HCT116 (cell line): ENCODE data around the gene EMD. TPM values are rescaled to one million over a fixed set of nuclear protein-coding genes. Genes with fewer than 3 reads are reported as not detected.

Source experiments
- ATAC-seq: fragments of 200-7000 bp; cut with Tn5 transposase; 2 replicates; pipeline ENCODE4 v1.9.1; 2020; ENCODE audit warnings: mild to moderate bottlenecking, moderate library complexity
- BruUV-seq: library from RNA; stranded (reverse); fragments of 400-500 nt; replicated peaks from 2 replicates; lab custom pipeline; 2021; lab: Mats Ljungman, UMichigan
- CTCF ChIA-PET: fragments of 300-600 bp; sonication (Branson Sonifier 250); formaldehyde crosslinking; loops from one replicate; lab custom pipeline; 2021; ENCODE audit warnings: antibody characterized with exemption; lab: Charles Lee
- POLR2A ChIA-PET: fragments of 300-600, 350-600 bp; sonication (Branson Sonifier 250); formaldehyde crosslinking; loops from one replicate; lab custom pipeline; 2021; ENCODE audit warnings: antibody characterized with exemption; lab: Charles Lee
- RAD21 ChIA-PET, 2 experiments: fragments of 300-600 bp; sonication (Branson Sonifier 250); formaldehyde crosslinking; loops; one replicate each; lab custom pipeline; 2023; ENCODE audit warnings: low total read pairs in 2 of 2; ENCODE audit not compliant: uncharacterized antibody in 2 of 2, unreplicated experiment in 2 of 2, low non-redundant PET in 1 of 2; lab: Charles Lee
- DNase-seq: peaks from one replicate; pipeline ENCODE4 v3.0.0-alpha.2; 2010; ENCODE audit warnings: low read depth, low spot score
- H2AFZ ChIP-seq: fragments of 200-600 bp; shearing (Covaris generic), sonication (generic); 2 replicates; pipeline ENCODE4 v1.6.1; 2017; ENCODE audit warnings: low read depth, mixed run types, mixed read lengths, antibody characterized with exemption, low read length; ENCODE audit not compliant: poor library complexity, severe bottlenecking
- H3K27ac ChIP-seq: 2 replicates; pipeline ENCODE4 v1.5.1; 2012; ENCODE audit warnings: low read depth, low read length
- H3K27me3 ChIP-seq: fragments of 200-600 bp; sonication (generic); 2 replicates; pipeline ENCODE4 v1.6.1; 2016; ENCODE audit warnings: mixed run types, low read length, mixed read lengths; ENCODE audit not compliant: insufficient read depth
- H3K36me3 ChIP-seq, 2 experiments: fragments of 200-500 bp in 1 of 2; fragments of 200-600 bp in 1 of 2; sonication (Bioruptor generic) in 1 of 2; sonication (generic) in 1 of 2; 2 replicates each; pipeline versions ENCODE4 v1.5.1 to v1.6.1; 2014 to 2016; ENCODE audit warnings: low read length in 2 of 2, inconsistent platforms in 1 of 2, mixed read lengths in 1 of 2, mixed run types in 1 of 2; ENCODE audit not compliant: insufficient read depth in 2 of 2, control insufficient read depth in 1 of 2
- H3K4me1 ChIP-seq, 2 experiments: fragments of 200-600 bp in 1 of 2; sonication (generic) in 1 of 2; 2 replicates each; pipeline versions ENCODE4 v1.5.1 to v1.6.1; 2012 to 2017; ENCODE audit warnings: low read length in 2 of 2, inconsistent platforms in 1 of 2, mild to moderate bottlenecking in 1 of 2, mixed read lengths in 1 of 2, mixed run types in 1 of 2, moderate library complexity in 1 of 2; ENCODE audit not compliant: insufficient read depth in 2 of 2, control insufficient read depth in 1 of 2
- H3K4me2 ChIP-seq: fragments of 200-600 bp; sonication (generic); 2 replicates; pipeline ENCODE4 v1.6.1; 2017; ENCODE audit warnings: mixed run types, low read length, mixed read lengths
- H3K4me3 ChIP-seq, 2 experiments: fragments of 200-600 bp in 1 of 2; sonication (generic) in 1 of 2; replicated peaks in 1 of 2; 2 replicates each; pipeline ENCODE4 v1.5.1; 2011 to 2016; ENCODE audit warnings: low read length in 2 of 2, control low read depth in 1 of 2, low read depth in 1 of 2, mild to moderate bottlenecking in 1 of 2, mixed read lengths in 1 of 2, mixed run types in 1 of 2
- H3K79me2 ChIP-seq: fragments of 200-600 bp; sonication (generic); 2 replicates; pipeline ENCODE4 v1.6.1; 2017; ENCODE audit warnings: mild to moderate bottlenecking, mixed run types, low read length, moderate library complexity, mixed read lengths; ENCODE audit not compliant: insufficient read depth
- H3K9ac ChIP-seq: fragments of 200-600 bp; sonication (generic); 2 replicates; pipeline ENCODE4 v1.6.1; 2016; ENCODE audit warnings: low read length, mixed read lengths
- H3K9me2 ChIP-seq: fragments of 200-600 bp; sonication (generic), shearing (Covaris generic); 2 replicates; pipeline ENCODE4 v1.6.1; 2017; ENCODE audit warnings: mixed run types, mild to moderate bottlenecking, moderate library complexity; ENCODE audit not compliant: insufficient read depth
- H3K9me3 ChIP-seq, 2 experiments: fragments of 200-500 bp in 1 of 2; fragments of 200-600 bp in 1 of 2; sonication (Bioruptor generic) in 1 of 2; sonication (generic) in 1 of 2; 2 replicates each; pipeline ENCODE4 v1.6.1; 2014 to 2017; ENCODE audit warnings: low read length in 2 of 2, mixed read lengths in 2 of 2, inconsistent platforms in 1 of 2, low read depth in 1 of 2, mild to moderate bottlenecking in 1 of 2, mixed run types in 1 of 2, moderate library complexity in 1 of 2; ENCODE audit not compliant: control insufficient read depth in 1 of 2, insufficient read depth in 1 of 2
- H4K20me1 ChIP-seq: fragments of 200-600 bp; sonication (generic), shearing (Covaris generic); 2 replicates; pipeline ENCODE4 v1.6.1; 2017; ENCODE audit warnings: mixed run types, mild to moderate bottlenecking, moderate library complexity; ENCODE audit not compliant: insufficient read depth
- CBX3 ChIP-seq: IDR thresholded peaks from 2 replicates; pipeline ENCODE4 v1.6.1; 2012; ENCODE audit warnings: low read depth
- EGR1 ChIP-seq: IDR thresholded peaks from 2 replicates; pipeline ENCODE4 v1.6.1; 2012; ENCODE audit warnings: low read depth
- ELF1 ChIP-seq: IDR thresholded peaks from 2 replicates; pipeline ENCODE4 v1.6.1; 2012; ENCODE audit warnings: low read depth, borderline replicate concordance
- POLR2A ChIP-seq: IDR thresholded peaks from 2 replicates; pipeline ENCODE4 v1.7.0; 2011; ENCODE audit warnings: borderline replicate concordance; ENCODE audit not compliant: insufficient read depth, insufficient read length; ENCODE audit errors: extremely low read depth
- POLR2AphosphoS5 ChIP-seq: IDR thresholded peaks from 2 replicates; pipeline ENCODE4 v1.6.1; 2011; ENCODE audit warnings: mild to moderate bottlenecking, low read depth, low read length, moderate library complexity
- YY1 ChIP-seq: IDR thresholded peaks from 2 replicates; pipeline ENCODE4 v1.6.1; 2011; ENCODE audit warnings: low read length, low read depth, moderate library complexity, mild to moderate bottlenecking; ENCODE audit not compliant: insufficient replicate concordance; ENCODE audit errors: extremely low read depth
- intact Hi-C: fragments of 100-400 bp; cut with micrococcal nuclease; formaldehyde crosslinking; loops from 2 replicates; pipeline ENCODE4 v1.10.0; 2022
- total RNA-seq: library from RNA; stranded (reverse); gene quantifications from one replicate; pipeline ENCODE4 v1.2.1, GENCODE V29; 2021; ENCODE audit not compliant: unreplicated experiment

EMD gene
- total RNA-seq, 1 experiment from 2014 or later = 102 TPM

GRCh38 chrX:154371017-154371788 lies 7.9 kb upstream of the EMD start:
- no peak overlapping the region for H2AFZ ChIP-seq
- H3K79me2 ChIP-seq = peaks cover 47% of the 10 kb centered on the region
- H3K4me3 ChIP-seq = peak overlapping the region; percentile 74 to 78
- H3K9ac ChIP-seq = peak overlapping the region; percentile 77
- ATAC-seq = peak; percentile 49
- H3K36me3 ChIP-seq = peaks cover 6 to 18% of the 10 kb centered on the region in 2 experiments; a peak in 2 of 4 replicates
- H3K27me3 ChIP-seq = no peaks in the 10 kb centered on the region
- TF ChIP-seq YY1 = peak; percentile 56
- TF ChIP-seq CBX3 = no peak
- TF ChIP-seq ELF1 = no peak
- peak; percentile 93 for TF ChIP-seq POLR2A
- peak; percentile 96 for TF ChIP-seq POLR2AphosphoS5
- DNase-seq = peak; percentile 76
- no peaks in the 10 kb centered on the region for H4K20me1 ChIP-seq
- no peaks in the 10 kb centered on the region for H3K9me2 ChIP-seq
- no peaks in the 10 kb centered on the region for H3K9me3 ChIP-seq
- CTCF ChIA-PET = interaction anchor here (0.7 kb wide), 1 partner anchor 64 kb away, joined by 3 read pairs; no protein-coding TSS in a partner anchor
- H3K4me1 ChIP-seq = peaks cover 14 to 54% of the 10 kb centered on the region in 2 experiments
- peak overlapping the region; percentile 94 for H3K4me2 ChIP-seq
- RAD21 ChIA-PET = interaction anchor here in 1 of 2 experiments (0.6 kb wide), 1 partner anchor 364 kb away, joined by 4 read pairs; no protein-coding TSS in a partner anchor
- peak overlapping the region; percentile 82 for H3K27ac ChIP-seq
- POLR2A ChIA-PET = interaction anchor here (0.6 to 1.3 kb wide), 8 partner anchors 8 to 391 kb away, joined by 3 to 13 read pairs (median 4); partner anchors contain the start of genes EMD, RPL10 and SLC10A3
- BruUV-seq = no TSS peak
- intact Hi-C loops = no loop called here

GRCh38 chrX:154371789-154372300 lies 7.2 kb upstream of the EMD start:
- Histone ChIP-seq H3K36me3 (peaks cover 6 to 11% of the 10 kb centered on the region in 2 experiments; a peak in 2 of 4 replicates), H3K9me3 (no peaks in the 10 kb centered on the region), H3K79me2 (peaks cover 40% of the 10 kb centered on the region), H3K27me3 (no peaks in the 10 kb centered on the region), H3K4me1 (peaks cover 14 to 54% of the 10 kb centered on the region in 2 experiments), H3K9me2 (no peaks in the 10 kb centered on the region), H2AFZ (no peak overlapping the region), H3K9ac (no peak overlapping the region; the same call in 1 of the 2 replicates), H4K20me1 (no peaks in the 10 kb centered on the region), H3K27ac (peak overlapping the region; percentile 53), H3K4me2 (peak overlapping the region; percentile 48), H3K4me3 (peak overlapping the region in 1 of 2 experiments; percentile 26; a peak in 1 of 4 replicates)
- RAD21 ChIA-PET = no interaction called here
- CTCF ChIA-PET = no interaction called here
- TF ChIP-seq EGR1 (no peak), ELF1 (no peak)
- DNase-seq (no peak), ATAC-seq (no peak)
- intact Hi-C loops = no loop called here
- POLR2A ChIA-PET = no interaction called here
- BruUV-seq = no TSS peak
